HG03108 (cell line): ENCODE measurements around the gene NTSR2.

Source experiments
- ATAC-seq: cut with Tn5 transposase; IDR thresholded peaks from one replicate; pipeline ENCODE4 v1.9.1; 2021; ENCODE audit warnings: moderate library complexity; ENCODE audit not compliant: unreplicated experiment

NTSR2 gene

GRCh38 chr2:11669454-11670291 lies at the start of gene NTSR2:
TSS of gene NTSR2 (minus strand) at chr2:11670195. CDS start at chr2:11670129, 66 bp downstream.
- ATAC-seq: no peak

- ATAC-seq: no peak
Observed at GRCh38 chr2:11719230-11719977, 49.4 kb upstream of the NTSR2 start.

GRCh38 chr2:11718606-11719005 lies 48.6 kb upstream of the NTSR2 start:
- no peak for ATAC-seq

- ATAC-seq: no peak
Observed at GRCh38 chr2:11717623-11718022, 47.6 kb upstream of the NTSR2 start.

- ATAC-seq: no peak
Observed at GRCh38 chr2:11716689-11717321, 46.8 kb upstream of the NTSR2 start.

GRCh38 chr2:11715987-11716652 lies 46.1 kb upstream of the NTSR2 start:
- ATAC-seq: no peak

GRCh38 chr2:11713815-11714214 lies 43.8 kb upstream of the NTSR2 start:
- ATAC-seq: no peak

- ATAC-seq: no peak
Observed at GRCh38 chr2:11712866-11713265, 42.9 kb upstream of the NTSR2 start.

- no peak for ATAC-seq
Observed at GRCh38 chr2:11711751-11712150, 41.8 kb upstream of the NTSR2 start.

GRCh38 chr2:11711354-11711716 lies 41.3 kb upstream of the NTSR2 start:
- no peak for ATAC-seq

GRCh38 chr2:11710632-11711353 lies 40.8 kb upstream of the NTSR2 start:
- ATAC-seq: no peak

- ATAC-seq: no peak
Observed at GRCh38 chr2:11710210-11710609, 40.2 kb upstream of the NTSR2 start.

GRCh38 chr2:11709293-11709692 lies 39.3 kb upstream of the NTSR2 start:
- ATAC-seq: no peak

- no peak for ATAC-seq
Observed at GRCh38 chr2:11708106-11708505, 38.1 kb upstream of the NTSR2 start.

- no peak for ATAC-seq
Observed at GRCh38 chr2:11705711-11706110, 35.7 kb upstream of the NTSR2 start.

GRCh38 chr2:11705063-11705462 lies 35.1 kb upstream of the NTSR2 start:
- ATAC-seq: no peak

GRCh38 chr2:11703700-11704099 lies 33.7 kb upstream of the NTSR2 start:
- ATAC-seq: no peak

GRCh38 chr2:11702946-11703345 lies 33.0 kb upstream of the NTSR2 start:
- ATAC-seq: no peak

GRCh38 chr2:11701751-11702301 lies 31.8 kb upstream of the NTSR2 start:
- ATAC-seq: no peak

- no peak for ATAC-seq
Observed at GRCh38 chr2:11701206-11701605, 31.2 kb upstream of the NTSR2 start.
